CD4-positive, alpha-beta T cell treated with Interferon alpha-2 for 1 hour (primary cell): ENCODE measurements around the gene SCAMP1.
A peak's percentile ranks its signal among the peaks of the same experiment; 100 is the strongest.
"Not testable (repeated sequence)": the region's sequence is repeated elsewhere in the genome, so short reads cannot be mapped to it uniquely, and the experiment has no call there.

ENCODE experiments used
- DNase-seq, 2 donors: peaks; one replicate each; pipeline ENCODE4 v3.0.0-alpha.2; 2020 to 2022

Gene SCAMP1, protein sequence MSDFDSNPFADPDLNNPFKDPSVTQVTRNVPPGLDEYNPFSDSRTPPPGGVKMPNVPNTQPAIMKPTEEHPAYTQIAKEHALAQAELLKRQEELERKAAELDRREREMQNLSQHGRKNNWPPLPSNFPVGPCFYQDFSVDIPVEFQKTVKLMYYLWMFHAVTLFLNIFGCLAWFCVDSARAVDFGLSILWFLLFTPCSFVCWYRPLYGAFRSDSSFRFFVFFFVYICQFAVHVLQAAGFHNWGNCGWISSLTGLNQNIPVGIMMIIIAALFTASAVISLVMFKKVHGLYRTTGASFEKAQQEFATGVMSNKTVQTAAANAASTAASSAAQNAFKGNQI

GRCh38 chr5:78359831-78360673 is at the start of gene SCAMP1:
Gene SCAMP1, plus strand, starts transcription at chr5:78360617. Its CDS starts 55 bp downstream, at chr5:78360672.
- peak; percentile 90 to 95 for DNase-seq

DNA sequence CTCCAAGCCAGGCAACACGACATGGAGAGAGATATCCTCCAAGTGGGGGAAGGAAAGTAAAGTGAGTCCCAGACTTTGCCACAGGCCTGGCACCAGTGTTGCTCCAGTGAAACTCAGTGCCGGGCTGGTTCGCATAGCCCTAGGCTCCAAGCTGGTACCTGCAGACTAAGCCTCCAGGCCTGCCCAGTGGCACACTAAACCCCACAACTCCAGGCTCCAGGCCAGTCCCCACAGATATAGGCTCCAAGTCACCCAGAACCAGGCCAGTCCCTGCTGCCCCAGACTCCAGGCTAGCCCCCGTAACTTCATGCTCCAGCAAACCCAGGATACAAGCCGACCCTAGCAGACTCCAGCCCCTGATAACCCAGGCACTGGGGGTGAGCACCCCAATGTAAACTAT is 42.9 kb upstream of the SCAMP1 start:
- DNase-seq = no peak

DNA sequence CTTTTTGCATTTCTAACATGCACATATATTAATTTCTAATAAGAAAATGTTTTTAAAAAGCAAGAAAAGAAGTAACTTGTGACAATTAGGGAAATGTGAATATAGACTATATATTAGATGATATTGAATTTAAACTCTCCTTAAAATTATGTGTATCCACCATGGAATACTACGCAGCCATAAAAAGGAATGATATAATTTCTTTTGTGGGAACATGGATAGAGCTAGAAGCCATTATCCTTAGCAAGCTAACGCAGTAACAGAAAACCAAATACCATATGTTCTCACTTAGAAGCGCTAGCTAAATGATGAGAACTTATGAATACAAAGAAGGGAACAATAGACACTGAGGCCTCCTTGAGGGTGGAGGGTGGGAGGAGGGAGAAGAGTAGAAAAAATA is 42.1 kb upstream of the SCAMP1 start:
- DNase-seq = no peak

- peak in 1 of 2 donors; percentile 31 for DNase-seq
These were observed 40.0 kb upstream of the SCAMP1 start for GRCh38 chr5:78320401-78320800.

DNA sequence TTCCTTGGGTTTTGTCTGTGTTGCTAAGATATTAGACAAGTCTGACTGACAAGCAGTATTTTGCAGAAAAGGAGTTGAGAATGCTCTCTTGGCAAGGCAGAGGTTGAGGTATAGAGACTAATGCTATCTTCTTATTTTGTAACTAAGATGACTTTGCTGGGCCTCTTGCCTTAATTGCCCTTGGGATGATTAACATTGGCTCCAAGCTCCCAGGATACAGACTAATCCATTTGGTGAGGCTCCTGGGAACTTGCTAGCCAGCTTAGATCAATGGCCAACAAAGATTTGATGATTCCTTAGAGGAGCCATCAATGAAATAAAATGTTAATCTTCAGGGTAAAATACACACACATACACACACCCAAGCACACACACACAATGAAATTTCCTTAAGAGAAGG is 37.2 kb upstream of the SCAMP1 start:
- DNase-seq = no peak

DNA sequence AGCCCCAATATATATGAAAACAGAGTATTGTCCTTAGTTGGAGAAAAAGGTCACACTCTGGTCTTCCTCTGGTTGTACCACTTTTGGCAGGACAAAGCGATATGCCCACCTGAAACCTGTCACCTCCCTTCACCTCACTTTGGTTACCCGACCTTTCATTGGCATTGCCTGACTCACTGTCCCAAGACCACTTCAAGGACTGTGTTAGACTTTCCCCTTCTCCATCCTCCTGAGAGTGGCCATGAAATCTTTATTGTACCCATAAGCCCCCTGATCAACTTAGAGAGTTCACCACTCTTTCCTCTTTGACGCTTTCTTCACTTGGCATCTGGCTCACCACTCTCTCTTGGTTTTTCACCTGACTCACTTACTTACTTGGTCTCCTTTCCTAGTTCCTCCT is 33.5 kb upstream of the SCAMP1 start:
- DNase-seq = no peak

GRCh38 chr5:78327761-78328510 is 32.5 kb upstream of the SCAMP1 start:
- no peak for DNase-seq

- DNase-seq = no peak
These were observed 31.7 kb upstream of the SCAMP1 start for GRCh38 chr5:78328585-78329173.

GRCh38 chr5:78331523-78332080 is 28.8 kb upstream of the SCAMP1 start:
- DNase-seq = no peak

DNA sequence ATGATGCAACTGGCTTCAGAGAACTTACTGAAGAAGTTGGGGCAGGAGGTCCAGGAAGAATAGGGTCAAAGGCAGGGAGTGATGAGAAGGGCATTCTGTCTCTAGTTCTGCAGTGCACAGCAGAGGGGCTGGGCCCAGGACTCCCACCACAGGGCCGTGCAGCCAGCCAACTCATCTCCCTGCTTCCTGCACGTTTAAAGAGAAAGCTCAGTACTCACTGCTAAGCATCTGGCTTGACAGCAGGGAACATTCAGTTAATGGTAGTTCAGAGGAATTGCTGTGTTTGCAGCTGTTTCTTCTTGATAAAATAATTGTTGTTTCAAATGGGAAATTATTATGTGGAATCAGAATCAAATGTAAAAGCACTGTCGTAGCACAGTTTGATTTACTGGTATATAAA is 25.6 kb upstream of the SCAMP1 start:
- DNase-seq = no peak

- no peak for DNase-seq
These were observed 24.4 kb upstream of the SCAMP1 start for GRCh38 chr5:78335976-78336375.

DNA sequence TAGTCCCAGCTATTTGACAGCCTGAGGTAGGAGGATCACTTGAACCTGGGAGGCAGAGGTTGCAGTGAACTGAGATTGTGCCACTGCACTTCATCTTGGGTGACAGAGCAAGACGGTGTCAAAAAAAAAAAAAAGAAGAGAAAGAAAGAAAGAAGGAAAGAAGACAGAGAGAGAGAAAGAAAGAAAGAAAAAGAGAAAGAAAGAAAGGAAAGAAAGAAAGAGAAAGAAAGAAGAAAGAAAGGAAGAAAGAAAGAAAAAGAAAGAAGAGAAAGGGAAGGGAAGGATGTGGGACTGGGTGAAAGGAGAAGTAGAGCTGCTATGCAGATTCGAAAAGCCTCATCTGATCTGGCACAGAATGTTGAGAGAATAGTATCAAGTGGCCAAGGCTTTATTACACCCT is 23.7 kb upstream of the SCAMP1 start:
- no peak for DNase-seq

- no peak for DNase-seq
These were observed 20.6 kb upstream of the SCAMP1 start for GRCh38 chr5:78339617-78340436.

GRCh38 chr5:78341440-78341839 is 19.0 kb upstream of the SCAMP1 start:
- DNase-seq = no peak

DNA sequence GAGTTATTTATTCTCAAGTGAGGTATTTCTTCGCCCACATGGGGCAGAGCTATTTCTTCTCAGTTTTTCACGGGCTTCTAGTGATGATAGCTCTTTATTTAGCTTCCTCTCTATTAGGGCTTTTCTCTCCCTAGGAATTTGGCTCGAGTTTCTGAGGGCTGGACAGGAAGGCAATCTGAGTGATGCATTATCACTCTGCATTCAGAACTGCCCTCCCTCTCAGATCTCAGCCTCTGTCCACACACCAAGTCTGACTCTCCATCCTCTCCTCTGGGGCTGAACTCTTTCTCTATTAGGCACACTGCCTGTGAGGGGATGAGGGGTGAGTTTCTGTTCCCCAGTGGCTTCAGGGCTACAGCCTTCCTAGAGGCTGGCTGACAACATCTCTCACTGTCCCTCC is 14.9 kb upstream of the SCAMP1 start:
- no peak for DNase-seq

- no peak for DNase-seq
These were observed 6.9 kb upstream of the SCAMP1 start for GRCh38 chr5:78353520-78353919.

GRCh38 chr5:78354066-78354670 is 6.2 kb upstream of the SCAMP1 start:
- no peak for DNase-seq

- no peak for DNase-seq
These were observed 4.9 kb upstream of the SCAMP1 start for GRCh38 chr5:78355561-78355960.

DNA sequence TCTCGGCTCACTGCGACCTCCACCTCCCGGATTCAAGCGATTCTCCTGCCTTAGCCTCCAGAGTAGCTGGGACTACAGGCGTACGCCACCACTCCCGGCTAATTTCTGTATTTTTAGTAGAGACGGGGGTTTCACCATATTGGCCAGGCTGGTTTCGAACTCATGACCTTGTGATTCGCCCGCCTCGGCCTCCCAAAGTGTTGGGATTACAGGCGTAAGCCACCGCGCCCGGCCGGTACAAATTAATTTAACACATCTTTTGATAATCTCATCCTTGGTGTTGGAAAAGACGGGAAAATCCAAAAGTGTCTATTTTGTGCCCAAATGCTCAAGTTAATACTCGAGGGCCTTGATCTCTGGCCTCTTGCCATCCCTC is 974 bp upstream of the SCAMP1 start:
- not testable (repeated sequence) for DNase-seq

- no peak for DNase-seq
These were observed 182 bp downstream of the SCAMP1 start for GRCh38 chr5:78360674-78360923.

- peak; percentile 72 to 80 for DNase-seq
These were observed 660 bp downstream of the SCAMP1 start for GRCh38 chr5:78360924-78361630.
